GM23248 (cell line): Measurements from ENCODE around the gene BBOX1. TPM values are rescaled to one million over a fixed set of nuclear protein-coding genes. Genes with fewer than 3 reads are reported as not detected.

ENCODE experiments used
- DNase-seq: peaks from one replicate; pipeline ENCODE4 v3.0.0-alpha.2; 2015
- H2AFZ ChIP-seq: fragments of 200-600 bp; sonication (generic); 2 replicates; pipeline ENCODE4 v1.6.1; 2016; ENCODE audit warnings: antibody characterized with exemption
- H3F3A ChIP-seq: fragments of 200-600 bp; sonication (generic); 2 replicates; pipeline ENCODE4 v1.6.1; 2016; ENCODE audit warnings: mild to moderate bottlenecking, antibody characterized with exemption, mixed run types; ENCODE audit not compliant: insufficient read depth
- H3K27ac ChIP-seq: fragments of 200-600 bp; sonication (generic); 2 replicates; pipeline ENCODE4 v1.5.1; 2016; ENCODE audit warnings: mild to moderate bottlenecking
- H3K27me3 ChIP-seq: fragments of 200-600 bp; sonication (generic); replicated peaks from 2 replicates; pipeline ENCODE4 v1.6.1; 2016; ENCODE audit warnings: mild to moderate bottlenecking; ENCODE audit not compliant: insufficient read depth
- H3K36me3 ChIP-seq: fragments of 200-600 bp; sonication (generic); 2 replicates; pipeline ENCODE4 v1.6.1; 2016; ENCODE audit warnings: low read depth, mild to moderate bottlenecking
- H3K4me1 ChIP-seq: fragments of 200-600 bp; sonication (generic); 2 replicates; pipeline ENCODE4 v1.6.1; 2016; ENCODE audit warnings: mild to moderate bottlenecking; ENCODE audit not compliant: insufficient read depth
- H3K4me2 ChIP-seq: fragments of 200-600 bp; sonication (generic); one replicate; pipeline ENCODE4 v1.6.1; 2016; ENCODE audit warnings: mild to moderate bottlenecking; ENCODE audit not compliant: unreplicated experiment
- H3K4me3 ChIP-seq: fragments of 200-600 bp; sonication (generic); 2 replicates; pipeline ENCODE4 v1.5.1; 2016; ENCODE audit warnings: mild to moderate bottlenecking
- H3K79me2 ChIP-seq: fragments of 200-600 bp; sonication (generic); 2 replicates; pipeline ENCODE4 v1.6.1; 2016; ENCODE audit warnings: mild to moderate bottlenecking; ENCODE audit not compliant: insufficient read depth
- H3K9ac ChIP-seq: fragments of 200-600 bp; sonication (generic); 2 replicates; pipeline ENCODE4 v1.6.1; 2016; ENCODE audit warnings: mild to moderate bottlenecking
- H3K9me2 ChIP-seq: fragments of 200-600 bp; sonication (generic); 2 replicates; pipeline ENCODE4 v1.6.1; 2016; ENCODE audit warnings: mixed run types, mild to moderate bottlenecking, moderate library complexity; ENCODE audit not compliant: insufficient read depth
- H3K9me3 ChIP-seq: fragments of 200-600 bp; sonication (generic); one replicate; pipeline ENCODE4 v1.6.1; 2017; ENCODE audit warnings: low read depth
- H4K20me1 ChIP-seq: fragments of 200-600 bp; sonication (generic); 2 replicates; pipeline ENCODE4 v1.6.0; 2016; ENCODE audit not compliant: insufficient read depth
- EZH2 ChIP-seq: fragments of 200-600 bp; sonication (generic); IDR thresholded peaks from 2 replicates; pipeline ENCODE4 v1.6.1; 2018; ENCODE audit warnings: antibody characterized with exemption, mild to moderate bottlenecking; ENCODE audit not compliant: insufficient read depth, poor library complexity, severe bottlenecking
- EZH2phosphoT487 ChIP-seq: fragments of 200-600 bp; sonication (generic); IDR thresholded peaks from 2 replicates; pipeline ENCODE4 v1.6.1; 2018; ENCODE audit warnings: antibody characterized with exemption, moderate library complexity, mild to moderate bottlenecking, low read depth; ENCODE audit not compliant: insufficient read depth
- WGBS, 2 experiments: methylation state at CpG; one replicate each; pipeline ENCODE4 v1.1.6; 2015 to 2017; ENCODE audit warnings: low lambda C conversion rate in 2 of 2, low coverage in 1 of 2; ENCODE audit errors: missing lambda C conversion rate in 2 of 2; 5-methylcytosine and 5-hydroxymethylcytosine counted together
- in situ Hi-C: fragments of 300-500 bp; cut with MboI; formaldehyde crosslinking; loops from 2 replicates; pipeline ENCODE4 v1.15.0; 2020
- polyA plus RNA-seq: library from polyadenylated mRNA; unstranded; fragments of >200 nt; fragmentation: Nextera tagmentation; extraction: Ambion mirVana; gene quantifications from 2 replicates; pipeline ENCODE4 v1.2.1, GENCODE V29; 2016
- total RNA-seq: library from RNA; depleted of rRNA; stranded (reverse); fragments of >200 nt; shearing (Covaris generic); gene quantifications from 2 replicates; pipeline ENCODE4 v1.2.3, GENCODE V29; 2014

BBOX1 gene
- total and polyA plus RNA-seq, 2 experiments from 2014 or later, result 0.23 TPM; not detected in 1

GRCh38 chr11:27107548-27107947 lies 66.9 kb downstream of the BBOX1 start:
- H3K9ac ChIP-seq, result no peak overlapping the region
- H3K27me3 ChIP-seq, result no peaks in the 10 kb centered on the region
- H3K4me3 ChIP-seq, result no peak overlapping the region
- TF ChIP-seq EZH2, result no peak
- TF ChIP-seq EZH2phosphoT487, result no peak
- no peaks in the 10 kb centered on the region for H3K79me2 ChIP-seq
- H3F3A ChIP-seq, result no peaks in the 10 kb centered on the region
- no peaks in the 10 kb centered on the region for H3K4me1 ChIP-seq
- H3K9me2 ChIP-seq, result no peaks in the 10 kb centered on the region
- no peaks in the 10 kb centered on the region for H3K36me3 ChIP-seq
- H3K4me2 ChIP-seq, result no peak overlapping the region
- in situ Hi-C loops, result no loop called here
- H3K27ac ChIP-seq, result no peak overlapping the region
- no peaks in the 10 kb centered on the region for H4K20me1 ChIP-seq
- H2AFZ ChIP-seq, result no peak overlapping the region
- H3K9me3 ChIP-seq, result no peaks in the 10 kb centered on the region
- DNase-seq, result no peak

GRCh38 chr11:27108809-27109208 lies 68.2 kb downstream of the BBOX1 start:
- H3F3A ChIP-seq, result no peaks in the 10 kb centered on the region
- TF ChIP-seq EZH2phosphoT487, result no peak
- TF ChIP-seq EZH2, result no peak
- H3K4me3 ChIP-seq, result no peak overlapping the region
- H4K20me1 ChIP-seq, result no peaks in the 10 kb centered on the region
- no peaks in the 10 kb centered on the region for H3K9me3 ChIP-seq
- DNase-seq, result no peak
- H3K9me2 ChIP-seq, result no peaks in the 10 kb centered on the region
- no peaks in the 10 kb centered on the region for H3K4me1 ChIP-seq
- in situ Hi-C loops, result no loop called here
- no peak overlapping the region for H3K4me2 ChIP-seq
- no peaks in the 10 kb centered on the region for H3K27me3 ChIP-seq
- no peak overlapping the region for H3K9ac ChIP-seq
- 62 to 70% methylated on average over 4 of the region's 4 CpGs for WGBS, 2 experiments
- H3K36me3 ChIP-seq, result no peaks in the 10 kb centered on the region
- no peaks in the 10 kb centered on the region for H3K79me2 ChIP-seq
- H2AFZ ChIP-seq, result no peak overlapping the region
- no peak overlapping the region for H3K27ac ChIP-seq

GRCh38 chr11:27111896-27112295 lies 71.3 kb downstream of the BBOX1 start:
- peaks cover 3% of the 10 kb centered on the region for H3K4me1 ChIP-seq
- no peaks in the 10 kb centered on the region for H3K27me3 ChIP-seq
- no peaks in the 10 kb centered on the region for H3K9me2 ChIP-seq
- in situ Hi-C loops, result no loop called here
- no peaks in the 10 kb centered on the region for H3K79me2 ChIP-seq
- WGBS, 2 experiments, result 80 to 87% methylated on average over 2 of the region's 2 CpGs
- no peak for DNase-seq
- H3F3A ChIP-seq, result peaks cover 6% of the 10 kb centered on the region
- TF ChIP-seq EZH2phosphoT487 (no peak), EZH2 (no peak)
- H4K20me1 ChIP-seq, result no peaks in the 10 kb centered on the region
- H3K4me2 ChIP-seq, result no peak overlapping the region
- no peak overlapping the region for H3K9ac ChIP-seq
- H3K27ac ChIP-seq, result no peak overlapping the region
- no peaks in the 10 kb centered on the region for H3K9me3 ChIP-seq
- no peaks in the 10 kb centered on the region for H3K36me3 ChIP-seq
- H2AFZ ChIP-seq, result no peak overlapping the region
- no peak overlapping the region for H3K4me3 ChIP-seq

GRCh38 chr11:27112946-27113345 lies 72.3 kb downstream of the BBOX1 start:
- H3K27me3 ChIP-seq, result no peaks in the 10 kb centered on the region
- no peaks in the 10 kb centered on the region for H4K20me1 ChIP-seq
- in situ Hi-C loops, result no loop called here
- 86 to 92% methylated on average over 1 of the region's 1 CpG for WGBS, 2 experiments
- H3K36me3 ChIP-seq, result no peaks in the 10 kb centered on the region
- no peak overlapping the region for H3K9ac ChIP-seq
- no peak overlapping the region for H3K4me3 ChIP-seq
- H3K79me2 ChIP-seq, result no peaks in the 10 kb centered on the region
- TF ChIP-seq EZH2, result no peak
- no peak for TF ChIP-seq EZH2phosphoT487
- H3K27ac ChIP-seq, result no peak overlapping the region
- H2AFZ ChIP-seq, result no peak overlapping the region
- peaks cover 13% of the 10 kb centered on the region for H3K4me1 ChIP-seq
- H3F3A ChIP-seq, result peaks cover 8% of the 10 kb centered on the region
- no peaks in the 10 kb centered on the region for H3K9me3 ChIP-seq
- H3K9me2 ChIP-seq, result no peaks in the 10 kb centered on the region
- DNase-seq, result no peak
- H3K4me2 ChIP-seq, result no peak overlapping the region

- Histone ChIP-seq H3K36me3 (no peaks in the 10 kb centered on the region), H3F3A (peaks cover 14% of the 10 kb centered on the region), H3K4me1 (peaks cover 28% of the 10 kb centered on the region), H3K4me2 (no peak overlapping the region), H3K79me2 (no peaks in the 10 kb centered on the region), H3K9me2 (no peaks in the 10 kb centered on the region), H3K27ac (no peak overlapping the region), H4K20me1 (no peaks in the 10 kb centered on the region), H2AFZ (no peak overlapping the region), H3K27me3 (no peaks in the 10 kb centered on the region), H3K9me3 (no peaks in the 10 kb centered on the region), H3K9ac (no peak overlapping the region), H3K4me3 (no peak overlapping the region)
- no peak for TF ChIP-seq EZH2phosphoT487
- no peak for TF ChIP-seq EZH2
- in situ Hi-C loops, result no loop called here
- DNase-seq, result no peak
- WGBS, 2 experiments, result 78 to 81% methylated on average over 3 of the region's 3 CpGs
Observed at GRCh38 chr11:27115051-27115650, 74.5 kb downstream of the BBOX1 start.
